ENCODE results near the gene FAM222B.
"Not testable (repeated sequence)": the region's sequence is repeated elsewhere in the genome, so short reads cannot be mapped to it uniquely, and the experiment has no call there.

The FAM222B gene

GRCh38 chr17:28839221-28839620 lies 3.4 kb downstream of the FAM222B start:
- no peak for DNase-seq

DNA sequence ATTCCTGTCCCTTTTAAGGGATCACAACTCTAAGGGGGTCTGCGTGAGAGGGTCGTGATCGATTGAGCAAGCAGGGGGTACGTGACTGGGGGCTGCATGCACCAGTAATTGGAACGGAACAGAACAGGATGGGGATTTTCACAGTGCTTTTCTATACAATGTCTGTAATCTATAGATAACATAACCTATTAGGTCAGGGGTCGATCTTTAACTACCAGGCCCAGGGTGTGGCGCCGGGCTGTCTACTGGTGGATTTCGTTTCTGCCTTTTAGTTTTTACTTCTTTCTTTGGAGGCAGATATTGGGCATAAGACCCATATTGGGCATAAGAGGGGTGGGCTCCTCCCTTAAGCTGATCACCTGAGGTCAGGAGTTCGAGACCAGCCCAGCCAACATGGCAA lies 6.0 kb downstream of the FAM222B start:
- DNase-seq = not testable (repeated sequence)

DNA sequence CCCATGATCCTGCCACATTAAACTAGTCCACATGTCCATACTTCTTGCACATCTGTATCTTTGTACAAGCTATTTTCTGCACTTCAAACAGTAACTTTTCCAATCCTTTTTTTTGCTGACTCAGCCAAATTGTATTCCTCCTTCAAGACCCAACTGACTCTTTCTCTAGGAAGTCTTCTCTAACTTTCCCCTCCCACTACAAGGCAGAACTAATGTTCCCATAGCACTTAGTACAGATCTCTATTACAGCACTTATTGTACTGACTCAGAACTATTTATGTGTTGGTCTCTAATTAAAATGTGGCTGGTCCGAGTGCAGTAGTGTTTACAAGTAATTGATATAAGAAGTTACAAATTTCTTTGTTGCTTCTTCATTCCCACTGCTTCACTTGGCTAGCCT lies 8.2 kb downstream of the FAM222B start:
- DNase-seq = no peak

- no peak for DNase-seq
Observed at GRCh38 chr17:28828294-28829040, 14.1 kb downstream of the FAM222B start.

DNA sequence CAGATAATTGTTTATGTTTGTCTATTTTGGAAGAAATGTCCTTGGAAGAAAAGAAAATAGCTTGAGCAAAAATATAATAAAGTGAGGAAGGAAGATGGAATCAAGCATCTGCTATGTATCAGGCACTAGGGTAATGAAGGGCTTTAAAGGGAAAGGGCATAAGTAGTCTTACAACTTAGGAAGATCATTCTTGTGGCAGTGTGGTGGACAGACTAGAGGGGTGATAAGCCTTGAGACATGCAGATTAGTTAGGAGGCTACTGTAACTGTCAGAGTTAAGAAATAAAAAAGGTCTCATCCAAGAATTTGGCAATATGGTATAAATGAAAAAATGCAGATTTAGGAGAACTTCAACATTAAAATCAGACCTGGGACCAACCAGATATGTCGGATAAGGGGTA lies 14.9 kb downstream of the FAM222B start:
- no peak for DNase-seq

GRCh38 chr17:28819582-28819981 lies 23.0 kb downstream of the FAM222B start:
- no peak for DNase-seq

GRCh38 chr17:28818819-28819221 lies 23.8 kb downstream of the FAM222B start:
- DNase-seq = no peak

DNA sequence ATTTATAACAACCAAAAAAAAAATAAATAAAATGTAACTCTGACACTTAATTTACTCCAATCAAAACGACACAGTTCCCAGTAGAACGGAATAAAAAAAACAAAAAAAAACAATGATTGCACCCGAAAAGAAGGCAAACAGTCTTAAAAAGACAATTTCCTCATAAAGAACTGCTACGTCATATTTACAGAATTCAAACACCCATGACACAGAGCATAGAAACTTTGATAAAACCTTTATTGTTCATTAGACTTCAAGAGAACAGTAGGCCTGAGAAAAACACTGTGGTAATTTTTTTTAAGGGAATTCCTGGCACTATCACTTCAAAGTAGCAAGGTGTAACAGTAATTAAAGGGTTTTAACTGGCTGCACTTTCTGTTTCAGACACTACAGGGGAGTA lies 26.1 kb downstream of the FAM222B start:
- no peak for DNase-seq

DNA sequence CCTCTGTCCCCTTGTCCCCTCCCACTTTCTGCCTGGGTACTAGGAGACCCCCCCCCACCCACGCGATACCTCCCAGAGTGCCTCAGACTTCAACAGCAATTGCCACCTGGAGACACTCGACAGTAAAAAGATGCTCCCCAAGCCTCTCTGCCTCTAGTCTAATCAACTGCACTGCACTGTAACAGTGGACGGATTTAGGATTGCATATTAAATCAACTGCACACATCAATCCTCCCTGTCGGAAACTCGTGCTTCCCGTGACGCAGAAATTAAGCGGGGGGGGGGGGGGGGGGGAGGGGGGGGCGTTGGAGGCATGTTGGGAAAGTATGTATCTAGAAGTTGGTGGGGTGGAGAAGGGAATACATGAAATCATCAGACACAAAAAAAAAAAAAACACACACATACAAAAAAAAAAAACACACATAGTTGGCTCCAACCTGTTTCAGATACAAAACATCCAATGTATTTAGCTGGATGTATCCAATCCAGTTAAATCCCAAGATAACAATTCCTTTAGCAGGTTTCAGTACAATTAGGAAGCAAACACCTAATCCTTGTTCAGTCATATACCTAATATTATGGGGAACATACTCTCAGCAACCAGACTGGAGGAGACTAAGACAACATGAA lies 29.7 kb downstream of the FAM222B start:
- no peak for DNase-seq

DNA sequence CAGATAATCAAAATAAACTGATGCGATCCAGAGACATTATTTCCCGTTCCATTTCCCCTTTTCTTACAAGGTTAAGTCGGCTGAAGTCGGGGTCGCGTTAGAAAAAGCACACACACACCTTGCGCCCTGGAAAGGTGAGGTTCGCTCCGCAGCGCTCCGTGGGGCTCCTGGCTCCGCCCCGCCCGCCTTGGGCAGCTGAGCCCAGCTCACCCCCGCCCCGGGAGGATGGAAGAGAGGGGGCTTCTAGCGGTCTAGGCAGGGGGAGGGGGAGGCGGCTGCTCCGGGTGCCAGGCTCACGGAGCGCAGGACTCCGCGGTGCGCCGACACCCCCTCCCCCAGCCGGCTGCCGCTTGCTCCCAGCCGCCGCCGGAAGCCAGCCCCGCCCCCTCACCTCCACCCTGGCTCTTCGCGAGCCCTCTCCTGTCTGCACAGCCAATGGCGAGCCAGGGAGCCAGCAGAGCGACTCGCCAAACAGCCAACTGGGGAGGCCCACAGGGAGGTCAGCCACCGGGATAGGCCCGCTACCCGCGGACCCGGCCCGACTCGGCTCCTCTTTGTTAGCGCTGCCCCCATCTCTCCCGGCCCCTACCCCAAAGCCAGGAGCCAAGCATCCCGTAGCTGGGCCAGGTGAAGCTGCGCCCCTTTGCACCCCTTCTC lies 30.4 kb downstream of the FAM222B start:
- peak; percentile 96 for DNase-seq

- no peak for DNase-seq
Observed at GRCh38 chr17:28811651-28812090, 30.9 kb downstream of the FAM222B start.

DNA sequence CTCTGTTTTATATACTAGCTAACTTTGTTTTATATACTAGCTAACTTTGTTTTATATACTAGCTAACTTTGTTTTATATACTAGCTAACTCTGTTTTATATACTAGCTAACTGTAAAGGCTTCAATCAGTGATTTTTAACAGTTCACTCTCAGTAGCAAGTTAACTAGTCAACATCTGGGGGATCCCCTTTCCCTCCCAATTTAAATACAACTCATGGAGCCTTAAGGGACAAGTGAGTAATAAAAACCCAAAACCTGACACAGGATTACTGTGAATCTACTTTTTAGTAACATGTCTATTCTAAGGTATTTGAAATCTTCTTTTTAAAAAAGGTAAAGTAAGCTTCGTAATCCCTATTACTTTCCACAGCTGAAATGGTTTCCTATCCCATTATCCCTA lies 32.2 kb downstream of the FAM222B start:
- DNase-seq = no peak

- no peak for DNase-seq
Observed at GRCh38 chr17:28807925-28808634, 34.5 kb downstream of the FAM222B start.

DNA sequence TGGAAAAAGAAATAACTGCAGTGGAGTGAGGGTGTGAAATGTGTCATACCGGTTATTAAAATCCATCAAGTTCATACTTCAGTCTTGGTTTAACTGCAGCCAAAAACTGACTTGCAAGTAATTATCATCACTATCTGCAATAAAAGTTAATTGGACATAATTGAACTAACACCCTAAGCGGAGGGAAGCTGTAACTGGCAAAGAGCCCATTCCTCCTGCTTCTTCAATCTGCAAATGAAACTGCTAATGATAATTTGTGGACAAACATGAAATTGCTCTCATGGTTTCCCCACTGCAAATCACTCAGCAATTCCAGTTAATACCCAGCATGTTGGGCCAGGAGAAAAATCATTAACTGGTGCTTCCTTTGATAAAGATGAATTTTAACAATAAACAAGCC lies 46.5 kb downstream of the FAM222B start:
- DNase-seq = no peak

GRCh38 chr17:28794846-28795441 lies 47.6 kb downstream of the FAM222B start:
- not testable (repeated sequence) for DNase-seq

DNA sequence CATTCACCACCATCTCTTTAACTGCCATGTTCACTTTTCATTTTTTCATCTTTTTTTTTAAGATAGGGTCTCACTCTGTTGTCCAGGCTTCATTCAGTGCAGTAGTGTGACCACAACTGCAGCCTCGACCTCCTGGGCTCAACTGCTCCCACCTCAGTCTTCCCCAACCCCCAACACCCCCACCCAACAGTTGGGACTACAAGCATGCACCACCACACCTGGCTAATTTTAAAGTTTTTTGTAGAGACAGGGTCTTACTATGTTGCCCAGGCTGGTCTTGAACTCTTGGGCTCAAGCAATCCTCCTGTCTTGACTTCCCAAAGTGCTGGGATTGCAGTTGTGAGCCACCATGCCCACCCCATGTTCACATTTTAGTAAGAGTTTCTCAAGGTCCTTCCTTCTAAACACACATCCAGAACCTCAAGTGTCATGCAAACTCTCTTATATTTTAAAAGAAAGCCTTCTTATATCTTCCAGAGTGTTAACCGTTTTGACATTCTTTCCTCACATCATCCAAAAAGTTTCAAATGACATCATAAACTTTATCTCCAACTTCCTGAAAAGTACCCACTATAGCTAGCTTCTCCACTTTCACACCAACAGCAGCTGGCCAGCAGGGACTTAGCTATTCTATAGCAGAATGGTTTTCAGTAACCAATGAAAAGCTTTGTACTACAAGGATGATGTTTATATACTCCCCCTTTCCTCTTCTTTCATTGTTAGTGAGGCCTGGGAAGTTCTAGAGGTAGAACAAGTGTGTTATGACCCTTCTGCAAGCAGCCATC lies 49.5 kb downstream of the FAM222B start:
- DNase-seq = no peak

DNA sequence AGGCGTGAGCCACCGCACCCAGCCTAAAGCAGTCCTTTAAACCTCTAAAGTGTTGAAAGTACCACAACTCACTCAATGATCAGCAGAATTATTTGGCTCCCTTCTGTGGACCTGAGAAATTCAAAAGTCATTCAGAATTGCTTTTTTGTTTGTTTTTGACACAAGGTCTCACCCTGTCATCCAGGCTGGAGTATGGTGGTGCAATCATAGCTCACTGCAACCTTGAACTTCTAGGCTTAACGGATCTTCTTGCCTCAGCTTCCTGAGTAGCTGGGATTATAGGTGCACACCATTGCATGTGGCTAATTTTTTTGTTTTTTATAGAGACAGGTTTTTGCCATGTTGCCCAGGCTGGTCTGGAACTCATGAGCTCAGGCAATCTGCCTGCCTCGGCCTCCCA lies 54.5 kb downstream of the FAM222B start:
- DNase-seq = no peak

GRCh38 chr17:28783161-28783560 lies 59.4 kb downstream of the FAM222B start:
- DNase-seq = no peak

GRCh38 chr17:28779601-28780000 lies 63.0 kb downstream of the FAM222B start:
- DNase-seq = not testable (repeated sequence)

- DNase-seq = no peak
Observed at GRCh38 chr17:28777178-28777577, 65.4 kb downstream of the FAM222B start.

DNA sequence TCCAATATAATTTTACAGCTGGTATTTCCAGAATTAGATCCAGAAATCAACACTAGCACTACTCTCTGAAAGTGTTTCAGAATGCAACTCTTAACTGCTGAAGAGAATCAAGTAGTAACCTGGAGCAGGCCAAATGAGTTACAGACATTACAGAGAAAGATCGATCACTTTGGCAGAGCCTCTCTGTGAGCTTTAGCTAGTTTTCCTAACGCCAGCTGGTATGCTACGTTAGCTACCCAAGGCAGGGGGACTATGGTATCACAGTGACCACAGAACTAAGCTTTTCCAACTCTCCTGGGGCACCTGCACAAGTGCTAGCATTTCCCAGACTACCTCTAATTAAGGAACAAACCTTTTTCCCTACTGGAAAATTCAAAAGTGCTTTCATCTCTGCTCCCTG lies 68.4 kb downstream of the FAM222B start:
- DNase-seq = no peak

- DNase-seq = no peak
Observed at GRCh38 chr17:28773736-28774135, 68.9 kb downstream of the FAM222B start.

Measured in GDM1 (cell line).